Endothelial cell of umbilical vein (primary cell): ENCODE data around the gene HEBP1.

Experiments used
- CTCF ChIP-seq, 2 donors: IDR thresholded peaks; 1 replicate in 1 of 2; 2 replicates in 1 of 2; pipeline ENCODE4 v1.5.1; 2011; ENCODE audit warnings: low read length in 2 of 2, mild to moderate bottlenecking in 2 of 2, moderate library complexity in 2 of 2, control low read depth in 1 of 2, inconsistent platforms in 1 of 2, low read depth in 1 of 2; ENCODE audit not compliant: insufficient read depth in 1 of 2; ENCODE audit errors: extremely low read depth in 1 of 2
- JUN ChIP-seq: IDR thresholded peaks from 2 replicates; pipeline ENCODE4 v1.6.1; 2011; ENCODE audit warnings: borderline replicate concordance, low read depth; ENCODE audit not compliant: insufficient read length, insufficient read depth
- POLR2A ChIP-seq: IDR thresholded peaks from 2 replicates; pipeline ENCODE4 v1.6.1; 2012; ENCODE audit warnings: low read depth, mild to moderate bottlenecking, control low read depth, low read length
- POLR2AphosphoS5 ChIP-seq: IDR thresholded peaks from 2 replicates; pipeline ENCODE4 v1.6.1; 2012; ENCODE audit warnings: low read depth, mild to moderate bottlenecking, control low read depth, low read length, moderate library complexity; ENCODE audit not compliant: insufficient read depth

GRCh38 chr12:12974211-12974610, 25.9 kb downstream of the HEBP1 start:
- TF ChIP-seq POLR2A: no peak
- no peak for TF ChIP-seq JUN
- no peak for TF ChIP-seq POLR2AphosphoS5
- no peak for TF ChIP-seq CTCF (IDR thresholded peaks at IDR 0.05; ENCODE audit: extremely low read depth in 1 of 2, insufficient read depth in 1 of 2, low read depth in 1 of 2, low read length in 2 of 2)
